Right lobe of liver (tissue), 4 donors: ENCODE data around the gene NPHS1.

Experiments
- POLR2A ChIP-seq: fragments of 450-650 bp; IDR thresholded peaks from one replicate; pipeline ENCODE4 v1.6.1; 2017; ENCODE audit warnings: antibody characterized with exemption, mild to moderate bottlenecking
- TF ChIP-seq, protein P1 (sequence below), 4 donors: fragments of 200-600 bp in 3 of 4; fragments of 450-650 bp in 1 of 4; IDR thresholded peaks; one replicate each; pipeline versions ENCODE4 v1.5.1 to v1.8.0; 2016 to 2022; ENCODE audit warnings: antibody characterized with exemption in 4 of 4, mild to moderate bottlenecking in 2 of 4
- donor health status: DM: no; HTN: no; CAD: no.
- donor health status: DM: no; HTN: no; CAD: no.
- donor health status: DM: no; HTN: yes; CAD: no.

DNA sequence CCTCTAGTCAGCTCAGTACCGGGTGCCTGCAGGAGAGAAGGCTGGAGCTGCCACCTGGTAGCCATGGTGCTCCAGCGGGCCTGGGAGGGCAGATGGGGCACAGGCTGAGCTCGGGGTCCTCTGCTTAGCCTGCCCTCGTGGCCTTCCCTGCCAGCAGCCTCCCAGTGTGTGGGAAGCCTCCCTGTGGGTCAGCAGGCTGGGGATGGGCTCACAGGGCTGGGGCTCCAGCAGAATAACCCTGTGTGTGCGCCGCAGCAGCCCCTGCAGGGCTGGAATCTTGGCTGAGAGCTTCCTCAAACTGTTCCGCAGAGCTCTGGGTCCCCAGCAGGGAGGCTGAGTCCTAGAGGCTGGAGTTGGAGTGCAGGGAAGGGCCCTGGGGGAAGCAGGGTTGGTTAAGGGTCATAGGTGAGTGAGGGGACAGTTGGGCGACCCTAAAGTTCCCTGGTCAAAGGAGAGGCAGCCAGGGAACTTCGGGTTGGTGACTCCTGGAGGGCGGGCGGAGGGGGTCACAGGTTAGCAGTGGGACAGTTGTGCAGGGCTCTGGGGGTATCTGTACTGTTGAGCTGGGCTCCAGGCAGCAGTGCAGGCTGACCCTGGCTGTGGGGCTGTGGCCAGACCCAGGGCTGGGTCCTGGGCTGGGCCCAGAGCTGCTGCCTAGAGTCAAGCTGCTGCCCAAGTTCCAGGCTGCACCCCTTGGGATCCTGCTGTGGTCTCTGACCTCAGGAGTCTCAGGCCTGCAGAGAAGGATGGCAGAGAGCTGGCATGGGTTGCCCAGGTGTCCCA lies 62.9 kb downstream of the NPHS1 start:
- TF ChIP-seq, protein P1, sequence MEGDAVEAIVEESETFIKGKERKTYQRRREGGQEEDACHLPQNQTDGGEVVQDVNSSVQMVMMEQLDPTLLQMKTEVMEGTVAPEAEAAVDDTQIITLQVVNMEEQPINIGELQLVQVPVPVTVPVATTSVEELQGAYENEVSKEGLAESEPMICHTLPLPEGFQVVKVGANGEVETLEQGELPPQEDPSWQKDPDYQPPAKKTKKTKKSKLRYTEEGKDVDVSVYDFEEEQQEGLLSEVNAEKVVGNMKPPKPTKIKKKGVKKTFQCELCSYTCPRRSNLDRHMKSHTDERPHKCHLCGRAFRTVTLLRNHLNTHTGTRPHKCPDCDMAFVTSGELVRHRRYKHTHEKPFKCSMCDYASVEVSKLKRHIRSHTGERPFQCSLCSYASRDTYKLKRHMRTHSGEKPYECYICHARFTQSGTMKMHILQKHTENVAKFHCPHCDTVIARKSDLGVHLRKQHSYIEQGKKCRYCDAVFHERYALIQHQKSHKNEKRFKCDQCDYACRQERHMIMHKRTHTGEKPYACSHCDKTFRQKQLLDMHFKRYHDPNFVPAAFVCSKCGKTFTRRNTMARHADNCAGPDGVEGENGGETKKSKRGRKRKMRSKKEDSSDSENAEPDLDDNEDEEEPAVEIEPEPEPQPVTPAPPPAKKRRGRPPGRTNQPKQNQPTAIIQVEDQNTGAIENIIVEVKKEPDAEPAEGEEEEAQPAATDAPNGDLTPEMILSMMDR (IDR thresholded peaks at IDR 0.05) = no peak
- TF ChIP-seq POLR2A = no peak
